ENCODE data around the gene SLX4IP. TPM values are rescaled to one million over a fixed set of nuclear protein-coding genes. Genes with fewer than 3 reads are reported as not detected.

Gene SLX4IP
- total and polyA plus RNA-seq, 2 of the 13 experiments (the other 11 are each of a cell fraction or from before 2014, with no cell fraction given) = 3.6 to 7.3 TPM

DNA sequence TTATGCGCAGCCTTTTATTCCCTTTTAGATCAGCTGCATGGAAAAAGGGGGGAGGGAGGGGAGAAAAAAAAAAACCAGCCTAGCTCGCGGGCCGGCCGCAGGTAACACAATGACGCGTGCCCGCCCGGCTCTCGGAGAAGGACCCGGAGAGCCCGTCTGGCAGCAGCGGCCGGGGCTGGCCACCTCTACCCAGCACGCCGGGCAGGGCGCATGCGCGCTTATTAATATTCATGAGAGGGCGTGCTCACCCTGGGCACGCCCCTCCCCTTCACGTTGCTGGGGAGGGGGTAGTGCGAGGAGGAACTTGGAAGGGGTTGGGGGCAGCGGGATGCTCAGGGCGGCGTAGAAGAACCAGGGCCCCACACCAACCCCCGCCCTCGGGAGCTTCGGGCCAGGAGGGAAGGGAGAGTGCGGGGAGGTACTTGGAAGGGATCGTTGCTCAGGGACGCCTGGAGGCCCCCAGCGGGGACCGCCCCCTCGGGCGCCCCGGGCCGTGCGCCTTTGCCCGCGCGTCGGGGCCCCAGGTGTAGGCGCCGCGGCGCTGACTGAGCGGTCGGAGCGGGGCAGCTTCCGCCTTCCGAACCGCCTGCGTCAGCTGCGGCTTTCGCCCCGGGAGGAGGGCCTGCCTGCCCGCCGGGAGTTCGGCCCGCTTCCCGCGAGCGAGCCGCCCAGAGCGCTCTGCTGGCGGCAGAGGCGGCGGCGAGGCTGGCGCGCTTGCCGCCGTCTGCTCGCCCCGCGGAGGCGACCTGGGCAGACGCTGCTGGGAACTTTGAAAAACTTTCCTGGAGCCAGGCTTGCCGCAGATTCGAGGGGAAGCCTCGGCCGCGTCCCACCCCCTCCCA, 239.0 kb downstream of the SLX4IP start, which contains the start of gene JAG1 (continued):
- TF ChIP-seq SIN3A (IDR thresholded peaks at IDR 0.05; ENCODE audit: borderline replicate concordance, low read depth, low read length) (peak; percentile 38), AKAP8 (CRISPR knock-in tag; IDR thresholded peaks at IDR 0.05) (no peak), JUNB (CRISPR knock-in tag; IDR thresholded peaks at IDR 0.05; ENCODE audit: borderline replicate concordance) (no peak), NFIC (IDR thresholded peaks at IDR 0.05; ENCODE audit: low read length) (peak; percentile 44; the same call in 1 of the 2 replicates), ZNF7 (CRISPR knock-in tag; IDR thresholded peaks at IDR 0.05) (no peak), SNAPC2 (CRISPR knock-in tag; IDR thresholded peaks at IDR 0.05) (peak; percentile 91), HOXA9 (CRISPR knock-in tag; IDR thresholded peaks at IDR 0.05; ENCODE audit: borderline replicate concordance) (no peak), ZNF234 (CRISPR knock-in tag; conservative IDR thresholded peaks at IDR 0.05) (0 out of 2 replicates have a peak, but pooled peaks have one; percentile 31), PLRG1 (conservative IDR thresholded peaks at IDR 0.05) (no peak), ZBTB20 (CRISPR knock-in tag; IDR thresholded peaks at IDR 0.05; ENCODE audit: borderline replicate concordance, low read depth) (no peak; the same call in 1 of the 2 replicates), CCDC6 (CRISPR knock-in tag; IDR thresholded peaks at IDR 0.05) (peak; percentile 89; the same call in 1 of the 2 replicates), ZNF737 (CRISPR knock-in tag; IDR thresholded peaks at IDR 0.05; ENCODE audit: borderline replicate concordance) (no peak), ZNF513 (CRISPR knock-in tag; conservative IDR thresholded peaks at IDR 0.05) (no peak), ZNF207 (IDR thresholded peaks at IDR 0.05; ENCODE audit: borderline replicate concordance) (no peak), AGO1 (IDR thresholded peaks at IDR 0.05; ENCODE audit: low read depth, low read length, poor library complexity, severe bottlenecking) (no peak), ZNF678 (CRISPR knock-in tag; IDR thresholded peaks at IDR 0.05) (peak; percentile 80; the same call in 1 of the 2 replicates)
- TF ChIP-seq, protein P1, sequence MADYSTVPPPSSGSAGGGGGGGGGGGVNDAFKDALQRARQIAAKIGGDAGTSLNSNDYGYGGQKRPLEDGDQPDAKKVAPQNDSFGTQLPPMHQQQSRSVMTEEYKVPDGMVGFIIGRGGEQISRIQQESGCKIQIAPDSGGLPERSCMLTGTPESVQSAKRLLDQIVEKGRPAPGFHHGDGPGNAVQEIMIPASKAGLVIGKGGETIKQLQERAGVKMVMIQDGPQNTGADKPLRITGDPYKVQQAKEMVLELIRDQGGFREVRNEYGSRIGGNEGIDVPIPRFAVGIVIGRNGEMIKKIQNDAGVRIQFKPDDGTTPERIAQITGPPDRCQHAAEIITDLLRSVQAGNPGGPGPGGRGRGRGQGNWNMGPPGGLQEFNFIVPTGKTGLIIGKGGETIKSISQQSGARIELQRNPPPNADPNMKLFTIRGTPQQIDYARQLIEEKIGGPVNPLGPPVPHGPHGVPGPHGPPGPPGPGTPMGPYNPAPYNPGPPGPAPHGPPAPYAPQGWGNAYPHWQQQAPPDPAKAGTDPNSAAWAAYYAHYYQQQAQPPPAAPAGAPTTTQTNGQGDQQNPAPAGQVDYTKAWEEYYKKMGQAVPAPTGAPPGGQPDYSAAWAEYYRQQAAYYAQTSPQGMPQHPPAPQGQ (CRISPR knock-in tag; IDR thresholded peaks at IDR 0.05; ENCODE audit: borderline replicate concordance) = no peak
- TF ChIP-seq, protein P2, sequence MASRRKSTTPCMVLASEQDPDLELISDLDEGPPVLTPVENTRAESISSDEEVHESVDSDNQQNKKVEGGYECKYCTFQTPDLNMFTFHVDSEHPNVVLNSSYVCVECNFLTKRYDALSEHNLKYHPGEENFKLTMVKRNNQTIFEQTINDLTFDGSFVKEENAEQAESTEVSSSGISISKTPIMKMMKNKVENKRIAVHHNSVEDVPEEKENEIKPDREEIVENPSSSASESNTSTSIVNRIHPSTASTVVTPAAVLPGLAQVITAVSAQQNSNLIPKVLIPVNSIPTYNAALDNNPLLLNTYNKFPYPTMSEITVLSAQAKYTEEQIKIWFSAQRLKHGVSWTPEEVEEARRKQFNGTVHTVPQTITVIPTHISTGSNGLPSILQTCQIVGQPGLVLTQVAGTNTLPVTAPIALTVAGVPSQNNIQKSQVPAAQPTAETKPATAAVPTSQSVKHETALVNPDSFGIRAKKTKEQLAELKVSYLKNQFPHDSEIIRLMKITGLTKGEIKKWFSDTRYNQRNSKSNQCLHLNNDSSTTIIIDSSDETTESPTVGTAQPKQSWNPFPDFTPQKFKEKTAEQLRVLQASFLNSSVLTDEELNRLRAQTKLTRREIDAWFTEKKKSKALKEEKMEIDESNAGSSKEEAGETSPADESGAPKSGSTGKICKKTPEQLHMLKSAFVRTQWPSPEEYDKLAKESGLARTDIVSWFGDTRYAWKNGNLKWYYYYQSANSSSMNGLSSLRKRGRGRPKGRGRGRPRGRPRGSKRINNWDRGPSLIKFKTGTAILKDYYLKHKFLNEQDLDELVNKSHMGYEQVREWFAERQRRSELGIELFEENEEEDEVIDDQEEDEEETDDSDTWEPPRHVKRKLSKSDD (CRISPR knock-in tag; IDR thresholded peaks at IDR 0.05; ENCODE audit: low read depth) = peak; percentile 54; the same call in 1 of the 2 replicates
- TF ChIP-seq, protein P3, sequence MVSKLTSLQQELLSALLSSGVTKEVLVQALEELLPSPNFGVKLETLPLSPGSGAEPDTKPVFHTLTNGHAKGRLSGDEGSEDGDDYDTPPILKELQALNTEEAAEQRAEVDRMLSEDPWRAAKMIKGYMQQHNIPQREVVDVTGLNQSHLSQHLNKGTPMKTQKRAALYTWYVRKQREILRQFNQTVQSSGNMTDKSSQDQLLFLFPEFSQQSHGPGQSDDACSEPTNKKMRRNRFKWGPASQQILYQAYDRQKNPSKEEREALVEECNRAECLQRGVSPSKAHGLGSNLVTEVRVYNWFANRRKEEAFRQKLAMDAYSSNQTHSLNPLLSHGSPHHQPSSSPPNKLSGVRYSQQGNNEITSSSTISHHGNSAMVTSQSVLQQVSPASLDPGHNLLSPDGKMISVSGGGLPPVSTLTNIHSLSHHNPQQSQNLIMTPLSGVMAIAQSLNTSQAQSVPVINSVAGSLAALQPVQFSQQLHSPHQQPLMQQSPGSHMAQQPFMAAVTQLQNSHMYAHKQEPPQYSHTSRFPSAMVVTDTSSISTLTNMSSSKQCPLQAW (CRISPR knock-in tag; IDR thresholded peaks at IDR 0.05) = peak; percentile 82
